HCT116 (cell line): ENCODE measurements around the gene KCNAB2. TPM values are rescaled to one million over a fixed set of nuclear protein-coding genes. Genes with fewer than 3 reads are reported as not detected.

ENCODE experiments used
- ATAC-seq: fragments of 200-7000 bp; cut with Tn5 transposase; 2 replicates; pipeline ENCODE4 v1.9.1; 2020; ENCODE audit warnings: mild to moderate bottlenecking, moderate library complexity
- BruUV-seq: library from RNA; stranded (reverse); fragments of 400-500 nt; replicated peaks from 2 replicates; lab custom pipeline; 2021; lab: Mats Ljungman, UMichigan
- CTCF ChIA-PET: fragments of 300-600 bp; sonication (Branson Sonifier 250); formaldehyde crosslinking; loops from one replicate; lab custom pipeline; 2021; ENCODE audit warnings: antibody characterized with exemption; lab: Charles Lee
- POLR2A ChIA-PET: fragments of 300-600, 350-600 bp; sonication (Branson Sonifier 250); formaldehyde crosslinking; loops from one replicate; lab custom pipeline; 2021; ENCODE audit warnings: antibody characterized with exemption; lab: Charles Lee
- RAD21 ChIA-PET, 2 experiments: fragments of 300-600 bp; sonication (Branson Sonifier 250); formaldehyde crosslinking; loops; one replicate each; lab custom pipeline; 2023; ENCODE audit warnings: low total read pairs in 2 of 2; ENCODE audit not compliant: uncharacterized antibody in 2 of 2, unreplicated experiment in 2 of 2, low non-redundant PET in 1 of 2; lab: Charles Lee
- DNase-seq: peaks from one replicate; pipeline ENCODE4 v3.0.0-alpha.2; 2010; ENCODE audit warnings: low read depth, low spot score
- H2AFZ ChIP-seq: fragments of 200-600 bp; shearing (Covaris generic), sonication (generic); 2 replicates; pipeline ENCODE4 v1.6.1; 2017; ENCODE audit warnings: low read depth, mixed run types, mixed read lengths, antibody characterized with exemption, low read length; ENCODE audit not compliant: poor library complexity, severe bottlenecking
- H3K27ac ChIP-seq: 2 replicates; pipeline ENCODE4 v1.5.1; 2012; ENCODE audit warnings: low read depth, low read length
- H3K27me3 ChIP-seq: fragments of 200-600 bp; sonication (generic); 2 replicates; pipeline ENCODE4 v1.6.1; 2016; ENCODE audit warnings: mixed run types, low read length, mixed read lengths; ENCODE audit not compliant: insufficient read depth
- H3K36me3 ChIP-seq, 2 experiments: fragments of 200-500 bp in 1 of 2; fragments of 200-600 bp in 1 of 2; sonication (Bioruptor generic) in 1 of 2; sonication (generic) in 1 of 2; 2 replicates each; pipeline versions ENCODE4 v1.5.1 to v1.6.1; 2014 to 2016; ENCODE audit warnings: low read length in 2 of 2, inconsistent platforms in 1 of 2, mixed read lengths in 1 of 2, mixed run types in 1 of 2; ENCODE audit not compliant: insufficient read depth in 2 of 2, control insufficient read depth in 1 of 2
- H3K4me1 ChIP-seq, 2 experiments: fragments of 200-600 bp in 1 of 2; sonication (generic) in 1 of 2; 2 replicates each; pipeline versions ENCODE4 v1.5.1 to v1.6.1; 2012 to 2017; ENCODE audit warnings: low read length in 2 of 2, inconsistent platforms in 1 of 2, mild to moderate bottlenecking in 1 of 2, mixed read lengths in 1 of 2, mixed run types in 1 of 2, moderate library complexity in 1 of 2; ENCODE audit not compliant: insufficient read depth in 2 of 2, control insufficient read depth in 1 of 2
- H3K4me2 ChIP-seq: fragments of 200-600 bp; sonication (generic); 2 replicates; pipeline ENCODE4 v1.6.1; 2017; ENCODE audit warnings: mixed run types, low read length, mixed read lengths
- H3K4me3 ChIP-seq, 2 experiments: fragments of 200-600 bp in 1 of 2; sonication (generic) in 1 of 2; replicated peaks in 1 of 2; 2 replicates each; pipeline ENCODE4 v1.5.1; 2011 to 2016; ENCODE audit warnings: low read length in 2 of 2, control low read depth in 1 of 2, low read depth in 1 of 2, mild to moderate bottlenecking in 1 of 2, mixed read lengths in 1 of 2, mixed run types in 1 of 2
- H3K79me2 ChIP-seq: fragments of 200-600 bp; sonication (generic); 2 replicates; pipeline ENCODE4 v1.6.1; 2017; ENCODE audit warnings: mild to moderate bottlenecking, mixed run types, low read length, moderate library complexity, mixed read lengths; ENCODE audit not compliant: insufficient read depth
- H3K9ac ChIP-seq: fragments of 200-600 bp; sonication (generic); 2 replicates; pipeline ENCODE4 v1.6.1; 2016; ENCODE audit warnings: low read length, mixed read lengths
- H3K9me2 ChIP-seq: fragments of 200-600 bp; sonication (generic), shearing (Covaris generic); 2 replicates; pipeline ENCODE4 v1.6.1; 2017; ENCODE audit warnings: mixed run types, mild to moderate bottlenecking, moderate library complexity; ENCODE audit not compliant: insufficient read depth
- H3K9me3 ChIP-seq, 2 experiments: fragments of 200-500 bp in 1 of 2; fragments of 200-600 bp in 1 of 2; sonication (Bioruptor generic) in 1 of 2; sonication (generic) in 1 of 2; 2 replicates each; pipeline ENCODE4 v1.6.1; 2014 to 2017; ENCODE audit warnings: low read length in 2 of 2, mixed read lengths in 2 of 2, inconsistent platforms in 1 of 2, low read depth in 1 of 2, mild to moderate bottlenecking in 1 of 2, mixed run types in 1 of 2, moderate library complexity in 1 of 2; ENCODE audit not compliant: control insufficient read depth in 1 of 2, insufficient read depth in 1 of 2
- H4K20me1 ChIP-seq: fragments of 200-600 bp; sonication (generic), shearing (Covaris generic); 2 replicates; pipeline ENCODE4 v1.6.1; 2017; ENCODE audit warnings: mixed run types, mild to moderate bottlenecking, moderate library complexity; ENCODE audit not compliant: insufficient read depth
- CEBPB ChIP-seq: IDR thresholded peaks from 2 replicates; pipeline ENCODE4 v1.6.1; 2012; ENCODE audit warnings: low read depth
- JUND ChIP-seq: IDR thresholded peaks from 2 replicates; pipeline ENCODE4 v1.6.1; 2012
- POLR2AphosphoS5 ChIP-seq: IDR thresholded peaks from 2 replicates; pipeline ENCODE4 v1.6.1; 2011; ENCODE audit warnings: mild to moderate bottlenecking, low read depth, low read length, moderate library complexity
- RAD21 ChIP-seq: IDR thresholded peaks from 2 replicates; pipeline ENCODE4 v1.6.1; 2012; ENCODE audit warnings: low read depth, mild to moderate bottlenecking
- SRF ChIP-seq: IDR thresholded peaks from 2 replicates; pipeline ENCODE4 v1.6.1; 2012; ENCODE audit warnings: low read depth
- TCF7L2 ChIP-seq: IDR thresholded peaks from 2 replicates; pipeline ENCODE4 v1.7.0; 2011; ENCODE audit warnings: borderline replicate concordance, inconsistent platforms; ENCODE audit not compliant: insufficient read depth, insufficient read length; ENCODE audit errors: extremely low read depth
- ZFX ChIP-seq: fragments of 450-650 bp; IDR thresholded peaks from 2 replicates; pipeline ENCODE4 v1.6.1; 2017
- ZNF274 ChIP-seq: fragments of 200-500 bp; sonication (Bioruptor generic); IDR thresholded peaks from 2 replicates; pipeline ENCODE4 v1.6.1; 2014; ENCODE audit warnings: mild to moderate bottlenecking, low read depth, low read length, inconsistent platforms
- intact Hi-C: fragments of 100-400 bp; cut with micrococcal nuclease; formaldehyde crosslinking; loops from 2 replicates; pipeline ENCODE4 v1.10.0; 2022
- total RNA-seq: library from RNA; stranded (reverse); gene quantifications from one replicate; pipeline ENCODE4 v1.2.1, GENCODE V29; 2021; ENCODE audit not compliant: unreplicated experiment
- TF ChIP-seq, protein P1 (sequence below): IDR thresholded peaks from 2 replicates; pipeline ENCODE4 v1.6.1; 2011; ENCODE audit warnings: mild to moderate bottlenecking, low read length, moderate library complexity; ENCODE audit not compliant: insufficient replicate concordance; ENCODE audit errors: extremely low read depth
- TF ChIP-seq, protein P2 (sequence below): IDR thresholded peaks from 2 replicates; pipeline ENCODE4 v1.6.1; 2012
- TF ChIP-seq, protein P3 (sequence below): IDR thresholded peaks from 2 replicates; pipeline ENCODE4 v1.6.1; 2012

The KCNAB2 gene
- total RNA-seq, 1 experiment from 2014 or later: 18.1 TPM

DNA sequence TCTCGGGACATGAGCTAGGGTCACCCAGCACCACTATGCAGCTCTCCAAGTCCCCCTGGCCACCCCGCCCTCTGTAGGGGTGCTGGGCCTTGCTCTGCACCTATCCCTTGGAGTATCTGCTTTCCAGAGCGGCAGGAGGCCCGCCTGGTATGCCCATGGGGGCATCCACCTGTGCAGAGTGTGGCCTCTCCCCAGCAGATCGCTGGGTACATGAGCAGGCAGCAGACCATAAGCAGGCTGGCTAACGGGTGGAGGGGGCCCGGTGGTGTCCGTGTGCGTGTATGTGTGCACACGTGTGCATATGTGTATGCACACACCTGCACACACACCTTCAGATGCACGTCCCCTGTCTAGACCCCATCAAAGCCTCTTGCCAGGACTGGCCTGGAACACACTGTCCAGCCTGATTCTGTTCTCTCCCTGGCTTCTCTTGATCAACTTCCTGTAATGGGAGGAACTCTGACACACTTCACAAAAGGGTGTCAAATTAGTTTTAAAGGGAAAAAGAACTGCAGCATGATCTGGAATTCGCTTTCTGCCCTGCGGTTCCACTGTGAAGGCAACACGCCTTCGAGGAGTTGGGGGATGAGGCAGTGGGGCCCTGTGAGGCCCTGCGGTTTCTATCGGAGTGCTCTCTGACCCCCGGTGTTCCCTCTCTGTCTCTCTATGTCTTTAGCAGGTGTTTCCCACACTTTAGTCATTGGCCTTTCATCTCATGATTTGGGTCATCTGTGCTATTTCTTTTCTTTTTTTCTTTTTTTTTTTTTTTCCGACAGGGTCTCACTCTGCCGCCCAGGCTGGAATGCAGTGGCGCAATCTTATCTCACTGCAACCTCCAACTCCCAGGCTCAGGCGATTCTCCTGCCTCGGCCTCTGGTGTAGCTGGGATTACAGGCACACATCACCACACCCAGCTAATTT lies 36.3 kb upstream of the KCNAB2 start (continued):
- TF ChIP-seq ZFX (no peak), TCF7L2 (no peak), SRF (no peak), CEBPB (no peak), RAD21 (no peak)
- TF ChIP-seq, protein P1, sequence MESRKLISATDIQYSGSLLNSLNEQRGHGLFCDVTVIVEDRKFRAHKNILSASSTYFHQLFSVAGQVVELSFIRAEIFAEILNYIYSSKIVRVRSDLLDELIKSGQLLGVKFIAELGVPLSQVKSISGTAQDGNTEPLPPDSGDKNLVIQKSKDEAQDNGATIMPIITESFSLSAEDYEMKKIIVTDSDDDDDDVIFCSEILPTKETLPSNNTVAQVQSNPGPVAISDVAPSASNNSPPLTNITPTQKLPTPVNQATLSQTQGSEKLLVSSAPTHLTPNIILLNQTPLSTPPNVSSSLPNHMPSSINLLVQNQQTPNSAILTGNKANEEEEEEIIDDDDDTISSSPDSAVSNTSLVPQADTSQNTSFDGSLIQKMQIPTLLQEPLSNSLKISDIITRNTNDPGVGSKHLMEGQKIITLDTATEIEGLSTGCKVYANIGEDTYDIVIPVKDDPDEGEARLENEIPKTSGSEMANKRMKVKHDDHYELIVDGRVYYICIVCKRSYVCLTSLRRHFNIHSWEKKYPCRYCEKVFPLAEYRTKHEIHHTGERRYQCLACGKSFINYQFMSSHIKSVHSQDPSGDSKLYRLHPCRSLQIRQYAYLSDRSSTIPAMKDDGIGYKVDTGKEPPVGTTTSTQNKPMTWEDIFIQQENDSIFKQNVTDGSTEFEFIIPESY: no peak

DNA sequence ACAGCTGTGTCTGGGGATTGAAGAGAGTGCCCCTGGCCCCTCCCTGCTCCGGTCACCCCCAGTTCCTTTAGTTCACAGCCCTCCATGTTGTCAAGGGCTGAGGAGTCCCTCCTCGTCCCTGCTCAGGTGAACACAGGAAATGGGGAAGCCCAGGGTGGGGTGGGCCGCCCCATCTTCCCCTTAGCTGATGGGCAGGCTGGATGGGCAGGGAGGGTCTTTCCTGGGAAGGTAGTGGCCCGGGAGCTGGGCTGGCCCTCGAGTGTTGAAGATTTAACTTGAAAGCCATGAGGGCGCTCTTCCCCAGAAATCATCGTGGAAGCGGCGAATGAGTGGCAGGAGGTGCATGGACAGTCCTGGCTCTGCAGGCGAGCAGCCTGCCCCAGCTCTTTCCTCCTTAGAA lies 35.1 kb upstream of the KCNAB2 start:
- BruUV-seq: no TSS peak
- ChIA-PET CTCF (no interaction called here), RAD21 (interaction anchor here in 1 of 2 experiments (0.6 kb wide), 1 partner anchor 103 kb away, joined by 3 read pairs; no protein-coding TSS in a partner anchor), POLR2A (no interaction called here)
- DNase-seq (no peak), ATAC-seq (no peak)
- Histone ChIP-seq H3K4me2 (no peak overlapping the region), H3K79me2 (no peaks in the 10 kb centered on the region), H2AFZ (no peak overlapping the region), H3K9ac (no peak overlapping the region), H4K20me1 (no peaks in the 10 kb centered on the region), H3K4me3 (no peak overlapping the region), H3K27ac (no peak overlapping the region), H3K9me3 (no peaks in the 10 kb centered on the region), H3K4me1 (peaks cover 0 to 3% of the 10 kb centered on the region in 2 experiments; a peak in 1 of 4 replicates), H3K36me3 (no peaks in the 10 kb centered on the region), H3K9me2 (no peaks in the 10 kb centered on the region)
- TF ChIP-seq, protein P1: no peak
- TF ChIP-seq ZNF274: no peak
- TF ChIP-seq, protein P2, sequence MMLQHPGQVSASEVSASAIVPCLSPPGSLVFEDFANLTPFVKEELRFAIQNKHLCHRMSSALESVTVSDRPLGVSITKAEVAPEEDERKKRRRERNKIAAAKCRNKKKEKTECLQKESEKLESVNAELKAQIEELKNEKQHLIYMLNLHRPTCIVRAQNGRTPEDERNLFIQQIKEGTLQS: no peak
- TF ChIP-seq SRF: no peak
- no peak for TF ChIP-seq POLR2AphosphoS5
- TF ChIP-seq, protein P3, sequence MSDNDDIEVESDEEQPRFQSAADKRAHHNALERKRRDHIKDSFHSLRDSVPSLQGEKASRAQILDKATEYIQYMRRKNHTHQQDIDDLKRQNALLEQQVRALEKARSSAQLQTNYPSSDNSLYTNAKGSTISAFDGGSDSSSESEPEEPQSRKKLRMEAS: no peak
- TF ChIP-seq JUND: no peak
- TF ChIP-seq, all 23 proteins: peak for 0
- no peaks in the 10 kb centered on the region for H3K27me3 ChIP-seq
- intact Hi-C loops: no loop called here
